ENCODE data around the gene CABLES1. TPM values are rescaled to one million over a fixed set of nuclear protein-coding genes. Genes with fewer than 3 reads are reported as not detected.

Gene CABLES1
- total RNA-seq, 4 donors from 2014 or later, result 6.6 to 28.5 (median 19.5) TPM

DNA sequence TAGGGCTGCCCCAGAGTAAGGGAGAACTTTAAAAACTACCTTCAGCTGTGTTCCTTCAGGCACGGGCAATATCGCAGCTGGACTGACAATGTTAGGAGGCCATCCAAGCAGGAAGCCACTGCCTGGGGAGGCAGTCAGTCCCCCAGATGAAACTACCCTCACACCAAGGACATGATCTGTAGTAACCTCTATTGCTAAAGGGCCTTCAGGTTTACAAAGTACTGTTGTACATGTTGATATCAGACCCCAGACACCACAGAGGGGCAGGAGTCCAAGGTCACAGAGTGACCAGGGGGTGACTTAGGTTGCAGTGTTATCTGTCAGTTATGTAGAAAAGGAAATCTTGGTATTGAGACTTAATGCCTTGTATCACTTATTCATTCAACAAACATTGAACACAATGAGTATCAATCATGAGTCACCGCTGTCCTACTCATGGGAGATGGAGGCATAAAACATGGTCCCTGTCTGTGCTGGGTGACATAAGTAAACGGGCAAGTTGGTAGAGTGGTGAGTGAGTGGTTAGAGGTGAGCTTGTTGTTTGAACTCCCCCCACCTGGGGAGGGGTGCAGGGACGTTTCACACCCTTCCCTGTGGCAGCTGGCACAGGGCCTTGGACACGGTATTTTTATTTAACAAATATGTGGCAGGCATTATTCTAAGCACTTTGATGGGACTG, 7.1 kb downstream of the CABLES1 start:
- TF ChIP-seq, protein P1, sequence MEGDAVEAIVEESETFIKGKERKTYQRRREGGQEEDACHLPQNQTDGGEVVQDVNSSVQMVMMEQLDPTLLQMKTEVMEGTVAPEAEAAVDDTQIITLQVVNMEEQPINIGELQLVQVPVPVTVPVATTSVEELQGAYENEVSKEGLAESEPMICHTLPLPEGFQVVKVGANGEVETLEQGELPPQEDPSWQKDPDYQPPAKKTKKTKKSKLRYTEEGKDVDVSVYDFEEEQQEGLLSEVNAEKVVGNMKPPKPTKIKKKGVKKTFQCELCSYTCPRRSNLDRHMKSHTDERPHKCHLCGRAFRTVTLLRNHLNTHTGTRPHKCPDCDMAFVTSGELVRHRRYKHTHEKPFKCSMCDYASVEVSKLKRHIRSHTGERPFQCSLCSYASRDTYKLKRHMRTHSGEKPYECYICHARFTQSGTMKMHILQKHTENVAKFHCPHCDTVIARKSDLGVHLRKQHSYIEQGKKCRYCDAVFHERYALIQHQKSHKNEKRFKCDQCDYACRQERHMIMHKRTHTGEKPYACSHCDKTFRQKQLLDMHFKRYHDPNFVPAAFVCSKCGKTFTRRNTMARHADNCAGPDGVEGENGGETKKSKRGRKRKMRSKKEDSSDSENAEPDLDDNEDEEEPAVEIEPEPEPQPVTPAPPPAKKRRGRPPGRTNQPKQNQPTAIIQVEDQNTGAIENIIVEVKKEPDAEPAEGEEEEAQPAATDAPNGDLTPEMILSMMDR (IDR thresholded peaks at IDR 0.05), result no peak
- TF ChIP-seq POLR2A (IDR thresholded peaks at IDR 0.05), result no peak
- H3K36me3 ChIP-seq, result no peaks in the 10 kb centered on the region
- no peaks in the 10 kb centered on the region for H3K27me3 ChIP-seq
- H3K9me3 ChIP-seq, result no peaks in the 10 kb centered on the region
- H3K4me1 ChIP-seq, result peaks cover 0 to 44% (median 2%) of the 10 kb centered on the region in 4 donors
- no peak overlapping the region for H3K4me3 ChIP-seq
- H3K27ac ChIP-seq, result peak overlapping the region in 3 of 4 donors; percentile 0 to 88 (median 87)
- DNase-seq, result no peak

GRCh38 chr18:23143016-23143814, 7.9 kb downstream of the CABLES1 start:
- no peaks in the 10 kb centered on the region for H3K36me3 ChIP-seq
- peak in 2 of 3 donors; percentile 59 to 77 for DNase-seq
- no peaks in the 10 kb centered on the region for H3K27me3 ChIP-seq
- H3K27ac ChIP-seq, result peak overlapping the region in 3 of 4 donors; percentile 9 to 88 (median 87)
- H3K9me3 ChIP-seq, result no peaks in the 10 kb centered on the region
- no peak overlapping the region for H3K4me3 ChIP-seq
- peaks cover 0 to 35% (median 0%) of the 10 kb centered on the region in 4 donors for H3K4me1 ChIP-seq
- no peak for TF ChIP-seq POLR2A (IDR thresholded peaks at IDR 0.05)
- TF ChIP-seq, protein P1 (IDR thresholded peaks at IDR 0.05), result peak in 2 of 6 experiments; percentile 9 to 33

GRCh38 chr18:23143815-23144261, 8.6 kb downstream of the CABLES1 start:
- Histone ChIP-seq H3K9me3 (no peaks in the 10 kb centered on the region), H3K27ac (peak overlapping the region in 3 of 4 donors; percentile 9 to 88 (median 87)), H3K4me3 (no peak overlapping the region), H3K4me1 (peaks cover 0 to 33% (median 0%) of the 10 kb centered on the region in 4 donors), H3K36me3 (no peaks in the 10 kb centered on the region), H3K27me3 (no peaks in the 10 kb centered on the region)
- no peak for DNase-seq
- TF ChIP-seq POLR2A (IDR thresholded peaks at IDR 0.05), result no peak
- TF ChIP-seq, protein P1 (IDR thresholded peaks at IDR 0.05), result no peak

DNA sequence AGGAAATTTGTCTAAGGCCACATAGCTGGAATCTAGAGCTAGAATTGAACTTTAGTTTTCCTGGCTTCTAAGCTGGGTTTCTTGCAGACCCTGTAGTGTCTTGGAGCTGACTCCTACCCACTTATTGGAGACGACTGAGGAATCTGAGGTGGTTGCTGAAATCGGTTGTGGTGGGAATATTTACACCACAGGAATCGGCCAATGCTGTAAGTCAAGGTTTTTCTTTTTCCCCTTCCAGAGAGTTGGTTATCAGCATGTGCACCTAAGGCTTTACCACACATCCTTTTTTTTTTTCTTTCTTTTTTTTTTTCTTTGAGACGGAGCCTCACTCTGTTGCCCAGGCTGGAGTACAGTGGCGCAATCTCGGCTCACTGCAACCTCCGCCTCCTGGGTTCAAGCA, 9.4 kb downstream of the CABLES1 start:
- Histone ChIP-seq H3K9me3 (no peaks in the 10 kb centered on the region), H3K4me3 (no peak overlapping the region), H3K36me3 (no peaks in the 10 kb centered on the region), H3K27ac (no peak overlapping the region), H3K27me3 (no peaks in the 10 kb centered on the region), H3K4me1 (peaks cover 0 to 33% (median 0%) of the 10 kb centered on the region in 4 donors)
- no peak for TF ChIP-seq POLR2A (IDR thresholded peaks at IDR 0.05)
- TF ChIP-seq, protein P1 (IDR thresholded peaks at IDR 0.05), result no peak
- no peak for DNase-seq

- no peak for DNase-seq
- Histone ChIP-seq H3K9me3 (no peaks in the 10 kb centered on the region), H3K27me3 (no peaks in the 10 kb centered on the region), H3K36me3 (no peaks in the 10 kb centered on the region), H3K4me3 (no peak overlapping the region), H3K27ac (no peak overlapping the region), H3K4me1 (peaks cover 0 to 31% (median 0%) of the 10 kb centered on the region in 4 donors)
- TF ChIP-seq POLR2A (IDR thresholded peaks at IDR 0.05), result no peak
- TF ChIP-seq, protein P1 (IDR thresholded peaks at IDR 0.05), result no peak
Observed at GRCh38 chr18:23145621-23146020, 10.3 kb downstream of the CABLES1 start.

Data from Peyer's patch (tissue), 4 donors.